CD4-positive, alpha-beta T cell treated with Interleukin-17A for 4 hours (primary cell): ENCODE data around the gene ACVR2A.

Experiments used
- DNase-seq: peaks from one replicate; pipeline ENCODE4 v3.0.0-alpha.2; 2020; ENCODE audit warnings: mixed read lengths

The ACVR2A gene

GRCh38 chr2:147844697-147845410 lies at the start of gene ACVR2A:
ACVR2A (plus strand) TSS chr2:147845029; CDS start chr2:147845153, 124 bp downstream.
- DNase-seq = peak; percentile 33

GRCh38 chr2:147800316-147800715 lies 44.5 kb upstream of the ACVR2A start:
- no peak for DNase-seq

- no peak for DNase-seq
These were observed 38.0 kb upstream of the ACVR2A start for GRCh38 chr2:147806846-147807245.

- no peak for DNase-seq
These were observed 36.3 kb upstream of the ACVR2A start for GRCh38 chr2:147808520-147808919.

GRCh38 chr2:147810883-147811765 lies 33.7 kb upstream of the ACVR2A start:
- no peak for DNase-seq

GRCh38 chr2:147818741-147819140 lies 26.1 kb upstream of the ACVR2A start:
- DNase-seq = no peak

- DNase-seq = no peak
These were observed 20.2 kb upstream of the ACVR2A start for GRCh38 chr2:147824620-147825019.

GRCh38 chr2:147826278-147827087 lies 18.3 kb upstream of the ACVR2A start:
- no peak for DNase-seq

GRCh38 chr2:147827088-147827375 lies 17.8 kb upstream of the ACVR2A start:
- no peak for DNase-seq

GRCh38 chr2:147829106-147829505 lies 15.7 kb upstream of the ACVR2A start:
- DNase-seq = no peak

- DNase-seq = no peak
These were observed 8.7 kb upstream of the ACVR2A start for GRCh38 chr2:147836099-147836498.

- DNase-seq = no peak
These were observed 1.4 kb upstream of the ACVR2A start for GRCh38 chr2:147843391-147843863.

- peak; percentile 88 for DNase-seq
These were observed 749 bp upstream of the ACVR2A start for GRCh38 chr2:147843864-147844696.

GRCh38 chr2:147845411-147845971 lies 662 bp downstream of the ACVR2A start:
- DNase-seq = peak; percentile 42

- no peak for DNase-seq
These were observed 1.7 kb downstream of the ACVR2A start for GRCh38 chr2:147846412-147847081.

- no peak for DNase-seq
These were observed 3.0 kb downstream of the ACVR2A start for GRCh38 chr2:147847746-147848391.

- DNase-seq = no peak
These were observed 6.0 kb downstream of the ACVR2A start for GRCh38 chr2:147850838-147851237.

- DNase-seq = no peak
These were observed 6.6 kb downstream of the ACVR2A start for GRCh38 chr2:147851244-147851930.

- no peak for DNase-seq
These were observed 9.8 kb downstream of the ACVR2A start for GRCh38 chr2:147854557-147855134.

- DNase-seq = no peak
These were observed 10.5 kb downstream of the ACVR2A start for GRCh38 chr2:147855316-147855715.
